HuH-7 (cell line): ENCODE data around the gene MEF2D.

Source experiments
- DNase-seq: peaks from one replicate; pipeline ENCODE4 v3.0.0; 2011; ENCODE audit warnings: low spot score

Gene MEF2D

DNA sequence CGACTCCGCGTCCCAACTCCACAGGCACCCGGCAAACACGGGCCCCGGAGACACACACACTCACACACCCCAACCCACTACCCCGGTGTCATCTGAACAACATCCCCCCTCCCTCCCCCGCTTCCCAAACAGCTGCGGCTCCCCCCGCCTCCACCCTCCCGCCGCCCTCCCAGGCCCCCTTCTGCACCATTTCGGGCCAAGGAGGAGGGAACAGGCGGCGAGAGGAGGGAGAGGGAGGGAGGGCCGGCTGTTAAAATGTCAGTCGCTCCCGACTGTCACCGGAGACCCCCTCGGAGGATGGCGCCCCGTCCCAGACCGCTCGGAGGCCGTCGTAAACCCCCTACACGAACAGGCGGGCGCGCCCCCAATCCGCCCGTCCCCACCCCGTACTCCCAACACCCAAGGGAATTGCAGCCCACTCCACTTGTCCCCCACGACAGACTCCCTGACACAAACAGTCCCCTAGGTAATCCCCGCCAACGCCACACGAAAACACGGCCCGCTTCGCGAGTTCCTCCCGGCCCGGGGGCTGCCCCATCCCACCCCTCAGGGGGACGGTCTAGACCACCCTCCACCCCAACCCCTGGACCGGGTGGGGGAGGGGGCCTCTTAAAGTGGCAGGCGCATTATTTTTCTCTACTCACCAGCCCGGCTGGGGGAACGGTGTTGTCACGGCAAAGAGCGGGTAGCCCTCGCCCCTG, 583 bp downstream of the MEF2D start:
- DNase-seq: peak; percentile 48

DNA sequence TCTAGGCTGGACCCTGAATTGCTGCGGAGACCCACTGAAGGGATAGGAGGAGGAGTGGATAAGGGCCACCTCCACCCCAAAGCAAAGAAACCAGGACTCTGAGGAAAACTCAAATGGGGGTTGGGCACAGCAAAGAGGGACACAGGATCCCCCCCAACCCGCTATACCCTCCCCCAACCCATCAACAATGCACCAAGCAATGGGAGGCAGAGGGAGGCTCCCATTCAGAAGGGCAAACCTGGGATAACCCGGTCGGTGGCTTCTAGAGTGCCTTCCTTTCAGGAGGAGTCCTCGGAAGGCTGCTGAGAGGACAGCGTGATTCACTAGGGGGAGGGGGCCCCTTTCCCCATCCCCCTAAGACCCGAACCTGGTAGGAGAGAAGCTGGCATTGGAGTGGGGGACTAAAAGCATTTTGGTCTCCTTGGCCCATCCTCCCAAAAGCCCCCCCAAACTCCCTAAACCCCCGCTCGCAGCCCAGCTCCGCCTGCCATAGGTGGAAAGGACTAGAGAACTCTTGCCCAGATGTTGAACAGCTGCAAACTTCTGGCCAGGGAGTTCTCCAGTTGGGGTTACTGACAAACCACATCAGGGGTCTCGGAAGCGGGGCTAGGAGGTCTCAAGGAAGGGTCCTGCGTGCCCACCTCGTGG, 1.3 kb downstream of the MEF2D start:
- DNase-seq: no peak

DNA sequence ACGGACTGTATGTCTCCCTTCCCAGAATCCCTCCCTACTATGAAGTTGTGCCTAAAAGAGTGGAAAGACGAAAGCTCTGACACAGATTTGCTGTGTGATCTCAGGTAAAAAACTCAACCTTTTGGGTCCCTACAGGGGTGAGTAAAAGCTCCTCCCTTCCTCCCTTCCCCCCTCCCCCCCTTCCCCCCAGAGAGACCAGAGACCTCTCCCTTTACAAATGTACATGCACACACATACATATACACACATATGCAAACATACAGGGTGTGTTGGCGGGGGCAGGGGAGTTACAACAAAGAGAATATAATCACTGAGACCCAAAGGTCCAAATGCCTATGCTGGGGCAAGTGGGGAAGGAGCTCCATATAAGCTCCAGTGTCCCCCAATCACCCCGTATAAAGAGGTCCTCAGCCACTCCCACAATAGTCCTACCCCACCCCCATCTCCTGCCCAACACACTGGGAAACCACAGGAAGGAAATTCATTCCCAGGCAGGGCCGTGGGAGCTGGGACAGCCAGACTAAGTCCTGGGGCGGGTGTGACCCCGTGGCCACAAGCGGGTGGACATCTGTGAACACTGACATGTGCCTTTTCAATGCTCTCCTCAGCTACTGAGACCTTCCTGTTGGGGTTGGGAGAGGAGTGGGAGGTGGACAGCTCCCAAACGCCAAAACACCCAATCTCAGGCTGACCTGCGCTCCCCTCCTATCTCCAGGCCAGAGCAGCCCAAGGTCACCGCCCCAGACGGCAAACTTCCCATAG, 2.0 kb downstream of the MEF2D start:
- DNase-seq: no peak

DNA sequence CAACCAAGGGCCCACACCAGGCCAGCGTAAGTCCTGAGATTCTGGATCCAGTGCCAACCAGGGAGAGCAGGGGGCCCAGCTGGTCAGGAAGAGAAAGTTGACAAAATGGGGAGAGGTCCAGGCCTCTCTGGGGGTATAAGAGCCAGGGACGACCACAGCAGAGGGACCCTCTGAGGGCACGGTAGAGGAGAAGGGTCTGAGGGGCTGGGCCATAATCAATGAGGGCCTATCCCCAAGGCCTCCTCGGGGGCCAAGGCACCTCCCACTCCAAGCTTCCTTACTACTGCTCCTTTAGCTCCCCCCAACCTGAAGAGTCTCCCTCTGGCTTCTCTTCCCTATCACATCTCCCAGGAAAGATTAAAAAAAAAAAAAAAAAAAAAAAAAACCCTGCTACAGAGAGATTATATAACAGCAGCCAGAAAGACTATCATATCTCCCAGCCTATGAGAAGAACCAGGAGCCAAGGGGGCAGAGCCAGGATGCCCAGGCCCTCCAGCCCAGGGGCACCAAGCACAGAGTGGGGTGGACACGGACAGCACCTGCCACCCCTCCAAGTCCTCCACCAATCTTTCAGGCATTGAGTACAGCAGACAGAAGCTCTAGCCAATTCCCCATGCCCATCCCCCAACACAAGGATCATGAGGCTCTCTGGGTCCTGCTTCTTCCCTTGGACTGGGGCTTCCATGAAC, 2.7 kb downstream of the MEF2D start:
- no peak for DNase-seq

DNA sequence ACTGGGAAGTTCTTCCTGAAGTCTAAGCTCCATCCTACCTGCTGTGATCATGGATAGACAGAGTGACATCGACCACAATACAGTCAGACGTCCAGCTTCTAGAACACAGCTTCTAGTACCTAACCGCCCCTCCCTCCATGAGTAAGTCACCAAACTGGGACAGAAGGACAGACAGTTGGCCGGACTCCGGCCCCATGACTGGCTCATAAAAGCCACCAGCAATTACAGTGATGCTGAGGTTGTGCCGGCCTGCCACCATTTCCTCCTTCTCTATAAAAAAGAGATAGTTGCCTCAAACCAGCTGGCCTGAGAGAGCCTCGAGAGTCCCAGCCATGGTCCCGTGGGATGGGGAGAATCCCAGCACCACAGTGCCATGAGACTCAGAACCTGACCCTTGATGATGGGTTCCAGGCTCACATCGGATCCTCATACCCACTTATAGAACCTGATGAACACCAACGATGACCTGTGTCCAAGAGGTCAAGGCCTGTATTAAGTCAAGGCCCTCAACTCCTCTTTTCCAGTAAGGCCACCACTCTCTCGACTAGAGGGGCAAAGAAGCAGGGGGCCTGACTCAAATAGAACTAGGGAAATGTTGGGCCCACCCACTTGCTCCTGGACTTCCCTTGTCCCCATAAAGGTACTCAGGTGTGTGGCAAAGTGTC, 3.4 kb downstream of the MEF2D start:
- DNase-seq: no peak

DNA sequence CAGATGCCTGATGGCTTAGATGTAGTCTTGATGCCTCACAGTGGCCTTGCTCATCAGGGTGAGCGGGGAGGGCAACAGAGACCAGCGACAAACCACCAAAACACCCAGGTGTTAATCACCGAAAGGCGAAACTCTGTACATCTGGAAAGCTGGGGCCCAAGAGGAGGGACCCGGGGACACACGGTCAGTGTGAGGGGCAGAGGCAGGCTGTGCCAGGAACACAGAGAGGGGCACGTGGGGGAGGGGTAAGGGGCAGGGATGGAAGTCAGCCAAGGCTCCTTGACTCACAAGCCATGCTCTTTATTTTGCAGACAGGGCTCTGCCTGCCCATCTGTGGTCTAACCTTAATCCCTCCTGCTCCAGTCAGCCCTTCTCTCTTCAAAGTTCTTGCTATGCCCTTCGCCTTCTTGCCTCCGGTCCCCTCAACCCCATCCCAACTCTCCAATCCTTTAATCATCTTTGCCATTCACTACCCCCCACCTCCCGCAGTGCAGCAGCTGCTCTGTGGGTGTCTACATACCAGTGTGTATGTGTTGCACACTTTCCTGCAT, 4.3 kb downstream of the MEF2D start:
- DNase-seq: no peak

DNA sequence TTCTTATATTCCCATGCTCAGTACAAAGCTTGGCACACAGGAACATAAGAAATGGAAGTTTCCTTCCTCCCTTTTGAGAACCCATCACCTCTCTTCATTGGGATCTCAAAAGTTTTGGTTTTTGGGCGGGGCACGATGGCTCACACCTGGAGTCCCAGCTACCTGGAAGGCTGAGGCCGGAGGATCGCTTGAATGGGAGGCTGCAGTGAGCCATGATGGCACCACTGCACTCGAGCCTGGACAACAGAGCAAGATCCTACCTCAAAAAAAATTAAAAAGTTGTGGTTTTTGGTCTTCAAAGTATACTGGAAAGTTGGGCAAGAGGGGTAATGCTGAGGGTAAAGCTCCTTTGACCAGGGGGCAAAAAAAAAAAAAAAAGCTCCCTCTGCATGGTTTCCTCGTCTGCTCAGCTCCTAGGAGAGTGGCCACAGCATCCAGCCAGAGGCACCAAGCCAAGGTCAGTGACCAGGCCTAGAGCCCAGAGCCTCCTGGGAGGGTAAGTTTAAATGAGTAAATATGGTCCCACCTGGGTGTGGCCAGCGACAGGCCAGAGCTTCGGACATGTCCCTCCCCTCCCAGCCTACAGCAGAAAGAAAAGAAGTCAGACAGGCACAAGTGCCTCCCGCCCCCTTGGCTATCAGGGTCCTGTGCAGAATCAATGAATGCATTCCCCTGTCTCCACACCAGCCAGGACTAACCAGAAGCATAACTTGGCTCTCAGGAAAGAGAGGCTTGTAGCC, 5.0 kb downstream of the MEF2D start:
- DNase-seq: no peak

DNA sequence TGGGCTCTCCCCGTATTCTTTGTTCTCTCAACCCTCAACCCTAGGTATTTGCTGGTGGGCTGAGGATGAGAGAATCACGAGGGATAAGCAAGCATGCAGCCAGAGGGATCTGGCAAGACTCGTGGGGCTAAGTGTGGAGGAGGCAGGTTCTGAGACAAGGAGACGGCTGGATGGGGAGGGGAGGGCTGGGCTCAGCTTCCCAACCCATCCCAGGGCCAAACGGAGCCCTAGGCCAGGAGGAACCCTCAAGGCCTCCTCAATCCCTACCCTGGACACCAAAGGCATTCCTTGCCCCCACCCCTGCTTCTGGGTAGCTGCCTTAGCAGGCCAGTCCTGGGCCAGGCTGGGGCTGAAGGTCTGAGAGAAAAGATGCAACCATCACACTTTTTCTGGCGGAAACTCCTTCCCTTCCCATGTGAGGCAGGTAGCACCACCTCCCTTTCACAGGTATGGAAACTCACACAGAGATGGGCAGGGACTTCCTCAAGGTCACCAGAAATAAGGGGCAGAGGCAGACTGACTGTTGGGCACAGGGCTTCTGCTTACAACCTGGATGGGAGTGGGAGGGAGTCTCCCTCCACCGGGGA, 6.2 kb downstream of the MEF2D start:
- no peak for DNase-seq

DNA sequence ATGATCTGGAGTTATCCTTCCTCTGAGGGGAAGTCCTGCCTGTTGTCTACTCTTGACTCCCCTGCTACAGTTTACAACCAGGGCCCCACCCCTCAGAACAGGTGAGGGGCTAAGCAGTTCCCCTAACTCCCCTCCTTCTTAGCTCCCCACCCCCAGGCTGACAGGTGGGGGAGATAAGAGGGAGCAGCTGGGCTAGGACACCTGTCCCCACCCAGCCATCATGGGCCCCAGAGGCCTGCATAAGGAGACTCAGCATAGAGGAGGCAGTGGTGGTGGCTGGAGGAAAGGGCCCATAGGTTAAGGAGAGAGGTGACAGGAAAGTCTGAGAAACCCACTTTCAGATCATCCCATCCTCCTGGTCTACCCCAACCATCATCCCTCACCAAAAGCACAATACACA, 6.8 kb downstream of the MEF2D start:
- no peak for DNase-seq

DNA sequence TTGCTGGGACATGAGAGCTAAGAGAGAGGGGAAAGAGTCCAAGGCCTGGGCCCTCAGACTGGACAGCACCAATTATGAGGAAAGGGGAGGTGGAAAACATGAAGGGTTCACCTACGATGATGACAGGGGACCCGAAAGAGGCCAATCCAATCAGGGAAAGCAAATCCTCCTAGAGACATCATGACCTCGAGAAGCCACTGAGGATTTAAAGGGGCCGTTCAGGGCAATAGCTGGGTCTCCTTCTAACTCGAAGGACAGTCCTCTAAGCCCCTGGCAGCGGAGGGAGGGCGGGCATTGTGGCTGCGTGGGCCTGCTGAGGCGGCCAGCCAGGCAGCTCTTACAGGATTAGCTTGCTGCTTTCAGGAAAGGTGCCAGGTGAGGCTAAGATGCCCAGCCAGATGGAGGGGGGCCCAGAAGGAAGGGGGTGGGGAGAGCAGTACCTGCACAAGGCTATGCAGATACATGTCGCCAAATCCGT, 7.4 kb downstream of the MEF2D start:
- DNase-seq: no peak

DNA sequence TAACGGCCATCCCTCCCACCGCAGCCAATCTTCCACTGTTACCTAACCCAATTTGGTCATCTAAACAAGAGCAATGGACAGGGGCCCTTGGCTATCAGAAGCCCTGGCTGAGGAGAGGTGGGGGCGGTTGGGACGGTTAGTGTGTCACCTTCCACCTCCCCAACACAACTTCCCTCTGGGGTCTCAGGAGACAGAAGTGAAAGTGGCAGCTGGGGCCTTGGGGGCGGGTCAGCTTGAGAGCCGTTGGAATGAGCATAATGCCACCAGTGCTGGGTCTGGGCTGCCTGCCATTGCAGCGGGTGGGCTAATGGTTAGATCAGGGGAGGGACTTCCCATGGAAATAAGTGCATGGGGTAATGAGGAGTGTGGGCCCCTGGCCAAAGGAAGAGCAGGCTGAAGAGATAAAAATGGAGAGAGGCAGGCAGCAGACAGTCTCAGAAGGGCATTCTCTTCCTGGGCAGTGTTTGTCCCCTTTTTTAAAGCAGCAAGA, 7.9 kb downstream of the MEF2D start:
- DNase-seq: no peak

DNA sequence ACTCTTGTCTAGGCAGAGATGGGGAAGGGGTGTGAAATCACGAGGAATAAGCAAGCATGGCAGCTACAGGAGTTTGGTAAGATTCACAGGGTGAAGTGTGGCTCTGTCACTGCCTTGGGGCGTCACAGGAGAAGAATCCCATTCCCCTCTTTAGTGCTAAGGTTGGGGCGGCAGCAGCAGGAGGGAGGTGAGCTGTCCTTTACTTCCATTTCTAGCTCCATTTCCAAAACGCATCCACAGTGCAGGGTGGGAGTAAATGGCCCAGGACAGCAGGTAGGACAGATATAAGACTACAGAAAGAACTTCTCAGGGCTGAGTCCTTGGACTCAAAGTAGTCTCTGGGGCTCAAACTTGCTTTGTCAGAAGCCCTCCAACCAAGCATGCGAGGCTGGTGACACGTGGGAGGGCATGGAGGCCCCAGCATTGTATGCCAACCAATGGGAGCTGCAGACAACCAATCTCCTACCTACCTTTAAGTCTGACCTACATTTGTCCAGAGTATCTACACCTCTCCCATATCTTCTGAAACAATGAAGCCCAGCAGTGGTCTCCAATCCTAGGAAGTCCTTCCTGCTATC, 8.5 kb downstream of the MEF2D start:
- no peak for DNase-seq

DNA sequence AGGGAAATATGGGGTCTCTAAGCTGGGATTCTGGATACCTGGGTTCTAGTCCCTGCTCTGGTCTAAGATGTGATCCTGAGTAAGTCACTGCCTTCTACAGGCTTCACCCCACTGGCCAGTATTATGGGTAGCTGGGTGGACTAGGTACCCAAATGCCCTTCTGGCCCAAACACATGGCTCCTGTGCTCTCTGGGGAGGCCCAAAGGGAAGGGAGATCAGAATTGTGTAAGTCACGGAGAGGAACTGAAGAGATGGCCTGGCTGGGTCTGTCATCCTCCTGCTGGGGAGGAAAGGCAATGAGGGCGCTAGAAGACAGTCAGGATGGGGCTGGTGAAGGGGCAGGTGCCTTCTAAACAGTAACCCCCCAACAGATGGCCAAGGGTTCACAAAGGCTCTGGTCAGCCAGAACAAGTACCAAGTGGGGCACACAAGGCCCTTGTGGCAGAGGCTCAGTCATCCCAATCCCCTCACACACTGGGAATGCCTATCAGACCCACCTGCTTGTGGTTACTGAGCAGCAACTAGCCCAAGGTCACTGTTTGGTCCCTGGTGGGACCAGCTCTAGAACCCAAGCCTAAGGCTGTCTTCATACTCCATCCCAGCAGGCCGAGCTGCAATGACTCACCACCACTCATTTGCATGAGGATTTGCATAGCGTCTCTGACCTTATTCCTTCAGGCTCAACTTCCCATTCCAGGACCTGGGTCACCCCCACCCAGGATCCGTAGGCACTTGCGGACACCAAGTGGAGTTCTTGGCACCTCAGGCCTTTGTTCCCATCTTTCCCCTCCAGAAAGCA, 9.2 kb downstream of the MEF2D start:
- no peak for DNase-seq

DNA sequence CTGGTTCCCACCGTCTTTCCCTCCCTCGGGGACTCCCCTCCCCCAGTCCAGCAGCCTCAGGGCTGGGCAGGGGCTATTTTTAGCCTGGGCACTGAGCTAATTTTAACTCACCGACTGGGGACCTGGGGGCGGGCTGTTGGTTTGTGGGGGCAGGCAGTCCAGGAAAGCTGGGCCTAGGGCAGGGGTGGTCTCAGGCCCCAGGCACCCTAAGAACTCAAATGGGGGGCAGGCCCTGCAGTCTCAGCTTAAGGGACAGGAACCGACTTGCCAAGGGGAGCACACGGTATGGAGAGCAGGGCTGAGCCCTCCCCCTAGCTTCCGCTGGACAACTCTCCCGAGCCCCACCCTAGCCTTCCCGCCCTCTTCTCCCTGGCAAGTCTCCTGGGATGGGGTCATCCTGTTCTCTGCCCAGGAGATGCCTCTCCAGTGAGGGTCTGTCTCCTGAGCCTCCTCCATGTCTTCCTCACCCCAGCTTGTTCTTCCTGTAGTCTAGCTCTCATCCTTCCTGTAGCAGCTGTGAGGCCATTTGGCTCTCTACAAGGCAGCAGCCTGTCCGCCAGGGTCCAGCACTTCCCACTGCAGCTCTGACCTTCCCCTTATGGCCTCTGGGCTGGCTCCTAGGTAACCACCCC, 10.1 kb downstream of the MEF2D start:
- DNase-seq: no peak

DNA sequence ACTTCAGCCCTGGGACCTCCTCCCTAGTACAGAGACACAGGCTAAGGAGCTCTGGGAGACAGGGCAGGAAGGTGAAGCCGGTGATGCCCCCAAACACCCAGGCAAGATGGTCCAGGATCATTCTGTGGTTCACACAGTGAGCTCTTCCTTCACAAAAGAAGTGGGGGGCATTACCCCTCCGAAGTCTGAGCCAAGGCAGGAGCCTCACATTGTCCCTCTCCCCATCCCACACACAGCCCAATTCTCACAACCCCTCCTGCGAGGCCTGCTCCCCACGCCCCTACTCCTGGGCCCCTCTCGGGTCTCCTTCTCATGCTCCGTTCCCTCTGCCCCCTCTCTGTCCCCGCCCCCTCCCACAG, 10.7 kb downstream of the MEF2D start:
- no peak for DNase-seq

DNA sequence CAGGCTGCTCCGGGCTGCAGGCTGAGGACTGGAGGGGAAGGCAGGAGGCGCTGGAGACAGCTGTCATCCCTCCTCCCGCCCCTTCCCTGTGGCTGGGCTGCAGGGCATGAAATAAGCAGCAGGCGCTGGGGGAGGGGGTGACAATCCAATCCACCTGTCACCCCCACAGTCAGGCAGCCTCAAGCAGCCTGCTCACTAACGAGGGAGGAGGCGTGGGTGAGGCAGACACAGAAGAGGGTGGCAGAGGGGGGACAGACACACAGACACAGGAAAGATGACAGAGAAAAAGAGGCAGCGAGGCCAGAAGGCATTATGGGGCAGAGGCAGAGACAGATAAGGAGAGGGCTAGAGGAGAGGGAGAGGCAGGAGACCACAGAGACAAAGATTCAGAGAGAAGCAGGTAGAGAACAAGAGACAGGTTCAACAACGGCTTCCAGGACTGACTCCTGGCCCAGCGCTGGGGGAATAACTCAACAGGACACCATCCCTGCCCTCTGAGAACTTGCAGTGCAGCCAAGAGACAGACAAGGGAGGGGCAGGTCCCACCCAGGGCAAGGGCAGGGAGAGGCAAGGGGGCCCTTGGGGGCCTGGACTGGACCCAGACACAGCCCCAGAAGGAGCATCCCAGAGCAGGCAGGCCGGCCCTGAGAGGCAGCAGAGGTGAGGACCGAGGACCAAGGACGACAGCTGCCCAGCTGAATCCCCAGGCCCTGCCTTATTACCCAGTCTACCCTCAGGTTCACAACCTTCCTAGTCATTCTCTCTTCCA, 11.2 kb downstream of the MEF2D start:
- DNase-seq: no peak

DNA sequence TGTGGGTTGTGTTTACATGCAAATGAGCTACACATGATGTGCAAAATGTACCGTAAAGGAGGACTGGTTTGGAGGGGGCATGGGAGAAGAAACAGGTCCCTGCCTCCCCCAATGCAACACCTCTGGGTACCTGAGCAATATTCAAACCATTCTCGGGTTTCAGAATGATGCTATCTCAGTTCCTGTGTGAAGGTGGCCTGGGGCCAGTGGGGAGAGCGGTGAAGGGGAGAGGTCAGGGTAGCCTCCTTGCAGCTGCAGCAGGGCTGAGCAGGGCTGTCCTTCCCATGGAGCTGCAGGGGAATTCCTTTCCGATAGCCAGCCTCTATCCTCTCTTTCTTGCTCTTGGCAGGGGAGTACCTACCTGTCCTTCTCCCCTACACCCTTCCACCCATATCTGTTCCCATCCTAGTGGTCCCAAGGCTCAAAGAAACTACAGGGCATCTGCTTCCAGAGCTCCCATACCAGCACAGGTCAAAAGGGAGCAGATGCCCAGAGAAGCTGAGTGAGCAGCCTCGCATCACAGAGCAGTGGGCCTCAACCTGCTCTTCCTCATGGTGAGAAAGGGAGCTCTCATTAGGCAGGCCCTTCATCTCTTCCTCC, 11.9 kb downstream of the MEF2D start:
- DNase-seq: no peak

DNA sequence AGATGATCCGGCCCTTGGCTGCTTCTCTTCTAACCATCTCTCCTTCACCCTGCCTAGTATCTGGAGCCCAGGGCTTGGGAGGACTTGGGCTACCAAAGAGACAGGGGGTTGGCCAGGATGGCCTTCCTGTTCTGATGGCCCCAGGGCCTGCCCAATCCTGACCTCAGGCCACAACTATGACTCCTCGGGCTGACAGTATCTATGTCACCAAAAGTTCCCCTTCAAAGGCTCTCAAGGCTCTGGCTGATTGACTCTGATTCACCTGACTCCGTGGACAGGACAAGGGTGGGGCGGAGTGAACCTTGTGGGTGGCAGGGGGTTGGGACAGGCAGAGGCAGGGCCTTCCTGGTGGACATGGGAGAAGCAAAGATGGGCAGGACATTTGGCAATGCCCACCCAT, 12.7 kb downstream of the MEF2D start:
- no peak for DNase-seq
